Stimulated activated CD8-positive, alpha-beta memory T cell treated with anti-CD3 and anti-CD28 coated beads, Interleukin-4, amount 100 ng/mL, for 24 hours (primary cell): ENCODE data around the gene ZNF358.

ENCODE experiments used
- DNase-seq: peaks from one replicate; pipeline ENCODE4 v3.0.0-alpha.2; 2020; ENCODE audit warnings: low read depth

Gene ZNF358

DNA sequence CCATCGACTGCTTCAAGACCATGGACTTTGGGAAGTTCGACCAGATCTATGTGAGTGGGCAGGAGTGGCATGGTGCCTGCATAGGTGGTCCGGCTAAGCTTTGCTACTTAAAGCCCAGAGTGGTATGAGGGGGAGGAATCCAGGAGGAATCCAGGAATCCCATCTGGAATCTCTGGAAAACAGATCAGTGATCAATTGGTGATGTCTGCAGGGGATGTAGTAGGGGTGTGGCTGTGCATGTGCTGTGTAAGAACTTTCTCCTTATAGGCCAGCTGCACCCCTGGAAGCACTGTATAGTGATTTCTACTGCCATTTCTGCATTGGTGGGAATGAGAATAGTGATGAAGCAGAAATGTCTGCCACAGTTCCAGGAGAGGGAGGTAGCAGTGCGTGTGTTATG, 43.2 kb downstream of the ZNF358 start:
- no peak for DNase-seq

DNA sequence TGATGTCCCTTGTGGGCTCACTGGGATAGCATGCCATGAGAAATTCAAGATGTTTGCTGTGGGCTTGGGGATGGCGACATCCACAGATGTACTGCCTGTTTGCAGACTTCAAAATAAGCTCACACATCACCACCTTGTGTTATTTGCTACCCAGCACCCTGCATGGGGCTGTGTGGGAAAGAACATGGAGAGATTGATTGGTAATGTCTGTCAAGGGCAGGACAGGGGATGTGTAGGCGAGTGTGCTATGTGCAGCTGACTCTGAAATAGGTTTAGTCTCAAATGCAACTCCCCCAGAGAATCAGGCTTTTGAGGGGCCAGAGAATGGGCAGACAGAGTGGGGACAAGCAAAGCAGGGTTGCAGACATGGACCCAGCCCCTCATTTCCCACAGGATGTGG, 44.4 kb downstream of the ZNF358 start:
- DNase-seq = no peak

DNA sequence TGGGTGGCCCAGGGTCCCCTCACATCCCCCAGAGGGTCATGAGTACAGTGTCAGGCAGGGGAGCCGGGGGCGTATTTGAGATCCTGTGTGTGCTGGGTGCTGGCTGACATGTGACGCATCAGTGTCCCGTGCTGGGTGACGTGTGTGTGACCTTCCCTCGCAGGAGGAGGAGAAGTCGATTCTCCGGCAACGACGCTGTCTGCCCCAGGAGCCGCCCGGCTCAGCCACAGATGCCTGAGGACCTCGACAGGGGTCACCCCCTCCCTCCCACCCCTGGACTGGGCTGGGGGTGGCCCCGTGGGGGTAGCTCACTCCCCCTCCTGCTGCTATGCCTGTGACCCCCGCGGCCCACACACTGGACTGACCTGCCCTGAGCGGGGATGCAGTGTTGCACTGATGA, 45.4 kb downstream of the ZNF358 start:
- no peak for DNase-seq

DNA sequence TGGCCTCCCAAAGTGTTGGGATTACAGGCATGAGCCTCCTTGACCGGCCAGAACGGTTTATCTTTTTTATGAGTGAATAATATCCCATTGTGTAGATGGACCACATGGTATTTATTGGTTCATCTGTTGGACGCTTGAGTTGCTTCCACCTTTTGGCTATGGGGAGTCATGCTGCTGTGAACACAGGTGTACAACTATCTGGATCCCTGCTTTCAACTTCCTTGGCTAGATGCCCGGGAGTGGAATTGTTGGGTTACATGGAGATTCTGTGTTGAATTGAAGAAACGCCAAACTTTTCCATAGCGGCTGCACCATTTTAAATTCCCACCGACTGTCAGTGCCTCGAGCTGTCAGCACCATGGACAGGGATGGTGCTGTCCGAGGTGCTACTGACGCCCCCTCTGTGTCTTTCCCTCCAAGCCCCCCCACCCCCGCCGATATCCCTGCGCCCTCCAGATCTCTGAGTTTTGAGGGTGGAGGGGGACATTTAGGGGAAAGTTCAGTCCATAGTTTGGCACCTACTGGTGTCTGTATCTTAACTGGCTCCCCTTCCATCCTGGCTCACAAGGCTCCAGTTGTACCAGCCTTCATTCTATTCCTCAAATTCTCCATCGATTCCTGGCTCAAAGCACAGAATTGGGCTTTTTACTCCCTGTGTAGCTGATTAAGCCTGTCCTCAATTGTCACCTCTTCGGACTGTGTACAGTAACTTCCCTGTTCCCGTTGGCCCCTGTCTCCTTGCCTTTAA, 46.9 kb downstream of the ZNF358 start:
- no peak for DNase-seq

DNA sequence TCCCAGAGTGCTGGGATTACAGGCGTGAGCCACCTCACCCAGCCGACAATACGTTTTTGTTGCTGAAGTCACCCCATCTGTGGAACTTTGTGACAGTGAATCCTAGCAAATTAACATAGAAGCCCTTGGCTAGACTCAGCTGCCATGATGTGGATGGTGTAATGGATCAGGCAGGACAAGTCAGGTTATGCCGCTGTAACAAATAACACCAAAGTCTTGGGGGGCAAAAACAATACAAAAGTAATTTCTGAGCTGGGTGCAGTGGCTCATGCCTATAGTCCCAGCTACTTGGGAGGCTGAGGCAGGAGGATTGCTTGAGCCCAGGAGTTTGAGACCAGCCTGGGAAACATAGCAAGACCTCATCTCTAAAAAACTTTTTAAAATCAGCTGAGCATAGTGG, 49.0 kb downstream of the ZNF358 start:
- DNase-seq = no peak

DNA sequence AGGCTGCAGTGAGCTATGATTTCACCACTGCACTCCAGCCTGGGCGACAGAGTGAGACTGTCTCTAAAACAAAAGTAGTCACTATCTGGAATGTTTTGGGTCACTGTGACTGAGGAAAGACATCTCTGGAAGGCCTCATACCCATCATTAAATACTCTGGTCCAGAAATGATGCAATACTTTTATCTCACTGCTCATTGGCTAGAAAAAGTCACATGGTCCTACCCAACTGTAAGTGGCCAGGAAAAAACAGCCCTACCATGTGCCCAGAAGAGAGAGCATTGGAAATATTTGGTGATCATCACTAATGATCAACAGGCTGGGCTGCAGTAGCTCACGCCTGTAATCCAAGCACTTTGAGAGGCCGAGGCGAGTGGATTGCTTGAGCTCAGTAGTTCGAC, 49.4 kb downstream of the ZNF358 start:
- no peak for DNase-seq
